Measurements from ENCODE around the gene MYO3A.

GRCh38 chr10:26220901-26221300 lies 286.9 kb downstream of the MYO3A start:
- TF ChIP-seq CTCF (IDR thresholded peaks at IDR 0.05 in 4 of 5, conservative IDR thresholded peaks at IDR 0.05 in 1 of 5) (no peak), POLR2A (IDR thresholded peaks at IDR 0.05) (no peak)

Measured in gastrocnemius medialis (tissue), 4 donors.